Gastrocnemius medialis (tissue), 4 donors: ENCODE measurements around the gene AEBP1. TPM values are rescaled to one million over a fixed set of nuclear protein-coding genes. Genes with fewer than 3 reads are reported as not detected.

Experiments
- ATAC-seq, 2 donors: fragments of 150-250 bp; one replicate each; pipeline ENCODE4 v1.9.1; 2016
- DNase-seq, 2 donors: peaks; one replicate each; pipeline ENCODE4 v3.0.0-alpha.2; 2019
- H3K27ac ChIP-seq, 4 donors: fragments of 200-600 bp; sonication (generic); 1 replicate in 1 of 4; 2 replicates in 3 of 4; pipeline ENCODE4 v1.5.1; 2016 to 2018; ENCODE audit warnings: mild to moderate bottlenecking in 2 of 4, moderate library complexity in 1 of 4
- H3K27me3 ChIP-seq, 3 donors: fragments of 200-600 bp; sonication (generic) in 2 of 3; 1 replicate in 1 of 3; 2 replicates in 2 of 3; pipeline versions ENCODE4 v1.5.1 to v1.6.0; 2016 to 2019; ENCODE audit warnings: mild to moderate bottlenecking in 1 of 3, moderate library complexity in 1 of 3
- H3K36me3 ChIP-seq, 2 donors: fragments of 200-600 bp; sonication (generic) in 1 of 2; one replicate each; pipeline ENCODE4 v1.5.1; 2017 to 2018
- H3K4me1 ChIP-seq, 2 donors: fragments of 200-600 bp; sonication (generic) in 1 of 2; one replicate each; pipeline ENCODE4 v1.5.1; 2016 to 2017; ENCODE audit warnings: mild to moderate bottlenecking in 2 of 2
- H3K4me3 ChIP-seq, 4 donors: fragments of 200-600 bp; sonication (generic) in 3 of 4; 1 replicate in 1 of 4; 2 replicates in 3 of 4; pipeline ENCODE4 v1.5.1; 2016 to 2019; ENCODE audit warnings: mild to moderate bottlenecking in 2 of 4
- H3K9me3 ChIP-seq, 3 donors: fragments of 200-600 bp; sonication (generic) in 2 of 3; 1 replicate in 1 of 3; 2 replicates in 2 of 3; pipeline ENCODE4 v1.5.1; 2016 to 2019
- POLR2A ChIP-seq, 2 donors: fragments of 450-650 bp; IDR thresholded peaks; one replicate each; pipeline ENCODE4 v1.6.1; 2017; ENCODE audit warnings: antibody characterized with exemption in 2 of 2, mild to moderate bottlenecking in 2 of 2, moderate library complexity in 2 of 2
- in situ Hi-C, 4 donors: fragments of 200-750 bp; cut with MboI; loops; one replicate each; pipeline versions ENCODE4 v1.15.0 to v1.8.0; 2017; ENCODE audit warnings: low sequenced_read_pairs in 4 of 4
- intact Hi-C: fragments of 100-400 bp; cut with DNase I; formaldehyde crosslinking; loops from one replicate; pipeline ENCODE4 v1.15.1; 2023; ENCODE audit warnings: low total_unique reads
- total RNA-seq, 4 donors: library from RNA; depleted of rRNA; stranded (reverse); fragments of >200 nt; gene quantifications; one replicate each; pipeline versions ENCODE4 v1.1.0 to v1.2.3, GENCODE V29; 2016
- TF ChIP-seq, protein P1 (sequence below), 5 experiments: fragments of 450-650 bp in 3 of 5; fragments of 200-600 bp in 2 of 5; sonication (generic) in 2 of 5; IDR thresholded peaks in 4 of 5; conservative IDR thresholded peaks in 1 of 5; 1 replicate in 4 of 5; 2 replicates in 1 of 5; pipeline ENCODE4 v1.5.1; 2016 to 2019; ENCODE audit warnings: antibody characterized with exemption in 5 of 5, mild to moderate bottlenecking in 3 of 5, moderate library complexity in 3 of 5

Gene AEBP1
- total RNA-seq, 4 donors from 2014 or later: 5.8 to 23.6 (median 15.9) TPM

DNA sequence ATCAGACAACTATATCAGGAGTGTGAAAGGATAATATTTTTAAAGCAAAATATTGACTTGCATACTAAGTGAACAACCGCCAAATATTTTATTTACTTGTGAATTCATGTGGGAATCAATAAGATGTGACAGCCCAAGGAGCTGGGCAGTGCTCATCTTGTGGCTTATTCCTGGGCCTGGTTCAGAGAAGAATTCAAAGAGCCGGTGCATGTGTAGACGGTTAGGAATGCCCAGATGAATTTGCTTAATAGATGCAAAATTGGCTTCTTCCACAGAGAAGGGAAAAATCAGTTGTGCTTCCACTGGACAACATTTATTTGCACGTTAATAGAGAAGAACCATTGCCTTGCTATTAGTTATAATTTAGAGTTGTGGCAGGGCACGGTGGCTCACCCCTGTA is 32.6 kb downstream of the AEBP1 start:
- ATAC-seq (no peak), DNase-seq (no peak)
- H3K4me3 ChIP-seq: no peak overlapping the region
- H3K9me3 ChIP-seq: no peaks in the 10 kb centered on the region
- no peaks in the 10 kb centered on the region for H3K27me3 ChIP-seq
- intact Hi-C loops (no loop called here), in situ Hi-C loops (no loop called here)
- no peak overlapping the region for H3K27ac ChIP-seq
- H3K36me3 ChIP-seq: no peaks in the 10 kb centered on the region
- H3K4me1 ChIP-seq: peaks cover 4 to 5% of the 10 kb centered on the region in 2 donors
- TF ChIP-seq, protein P1, sequence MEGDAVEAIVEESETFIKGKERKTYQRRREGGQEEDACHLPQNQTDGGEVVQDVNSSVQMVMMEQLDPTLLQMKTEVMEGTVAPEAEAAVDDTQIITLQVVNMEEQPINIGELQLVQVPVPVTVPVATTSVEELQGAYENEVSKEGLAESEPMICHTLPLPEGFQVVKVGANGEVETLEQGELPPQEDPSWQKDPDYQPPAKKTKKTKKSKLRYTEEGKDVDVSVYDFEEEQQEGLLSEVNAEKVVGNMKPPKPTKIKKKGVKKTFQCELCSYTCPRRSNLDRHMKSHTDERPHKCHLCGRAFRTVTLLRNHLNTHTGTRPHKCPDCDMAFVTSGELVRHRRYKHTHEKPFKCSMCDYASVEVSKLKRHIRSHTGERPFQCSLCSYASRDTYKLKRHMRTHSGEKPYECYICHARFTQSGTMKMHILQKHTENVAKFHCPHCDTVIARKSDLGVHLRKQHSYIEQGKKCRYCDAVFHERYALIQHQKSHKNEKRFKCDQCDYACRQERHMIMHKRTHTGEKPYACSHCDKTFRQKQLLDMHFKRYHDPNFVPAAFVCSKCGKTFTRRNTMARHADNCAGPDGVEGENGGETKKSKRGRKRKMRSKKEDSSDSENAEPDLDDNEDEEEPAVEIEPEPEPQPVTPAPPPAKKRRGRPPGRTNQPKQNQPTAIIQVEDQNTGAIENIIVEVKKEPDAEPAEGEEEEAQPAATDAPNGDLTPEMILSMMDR (IDR thresholded peaks at IDR 0.05 in 4 of 5, conservative IDR thresholded peaks at IDR 0.05 in 1 of 5): no peak
- TF ChIP-seq POLR2A (IDR thresholded peaks at IDR 0.05): no peak

DNA sequence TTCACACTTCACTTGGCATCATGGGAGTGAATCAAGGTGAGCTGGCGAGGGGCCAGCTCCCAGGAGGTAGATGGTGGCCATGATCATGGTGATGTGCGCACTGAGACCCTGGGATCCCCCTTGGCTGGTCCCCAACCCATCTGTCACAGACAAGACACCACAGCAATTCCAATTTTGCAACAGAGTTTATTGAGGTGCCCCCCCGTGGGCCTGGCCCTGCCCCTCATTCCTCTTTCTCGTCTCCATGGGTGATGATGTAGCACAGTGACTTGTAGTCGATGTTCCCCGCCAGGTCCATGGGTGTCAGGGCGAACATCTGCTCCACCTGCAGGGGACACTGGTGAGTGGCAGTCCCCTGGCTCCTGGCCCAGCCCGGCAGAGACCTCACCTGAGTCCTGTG is 34.6 kb downstream of the AEBP1 start:
- Histone ChIP-seq H3K4me1 (no peaks in the 10 kb centered on the region), H3K27me3 (no peaks in the 10 kb centered on the region), H3K9me3 (no peaks in the 10 kb centered on the region), H3K36me3 (no peaks in the 10 kb centered on the region), H3K27ac (no peak overlapping the region), H3K4me3 (no peak overlapping the region)
- intact Hi-C loops: no loop called here
- DNase-seq: no peak
- TF ChIP-seq POLR2A (IDR thresholded peaks at IDR 0.05): no peak
- ATAC-seq: no peak
- in situ Hi-C loops: no loop called here

DNA sequence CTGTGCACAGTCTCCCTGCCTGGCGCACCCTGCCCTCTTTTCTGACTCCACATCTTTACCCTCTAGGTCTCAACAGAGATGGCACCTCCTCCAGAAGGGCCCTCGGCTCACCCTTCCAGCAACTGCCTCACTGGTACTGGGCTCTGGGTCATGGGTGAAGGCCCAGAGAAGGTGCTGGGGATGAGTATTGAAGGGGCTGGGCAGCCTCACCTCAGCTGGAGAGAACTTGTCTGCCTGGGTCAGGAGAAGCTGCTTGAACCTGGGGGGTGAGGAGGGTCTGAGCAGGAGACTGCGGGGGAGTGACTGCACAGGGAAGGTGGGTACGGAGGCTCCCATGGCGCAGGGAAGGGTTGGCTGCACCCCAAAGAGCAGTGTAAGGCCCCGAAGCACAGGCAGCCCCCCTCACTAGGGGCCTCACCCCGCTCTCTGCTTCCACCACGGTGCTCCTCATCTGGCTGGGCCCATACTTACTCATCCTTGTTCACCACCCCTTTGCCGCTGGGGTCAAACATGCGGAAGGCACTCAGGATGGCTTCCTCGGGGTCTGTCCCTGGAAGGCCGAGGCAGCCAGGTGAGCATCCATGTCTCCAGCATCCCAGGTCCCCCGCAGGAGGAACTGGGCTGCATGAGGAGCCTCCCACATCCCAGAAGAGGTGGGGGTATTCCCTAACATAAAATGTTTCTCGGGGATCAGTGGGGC is 35.3 kb downstream of the AEBP1 start:
- intact Hi-C loops (no loop called here), in situ Hi-C loops (no loop called here)
- ATAC-seq (no peak), DNase-seq (no peak)
- Histone ChIP-seq H3K9me3 (no peaks in the 10 kb centered on the region), H3K27ac (no peak overlapping the region), H3K4me3 (no peak overlapping the region), H3K4me1 (no peaks in the 10 kb centered on the region), H3K36me3 (no peaks in the 10 kb centered on the region), H3K27me3 (no peaks in the 10 kb centered on the region)
- TF ChIP-seq POLR2A (IDR thresholded peaks at IDR 0.05): no peak
- TF ChIP-seq, protein P1 (IDR thresholded peaks at IDR 0.05 in 4 of 5, conservative IDR thresholded peaks at IDR 0.05 in 1 of 5): no peak

DNA sequence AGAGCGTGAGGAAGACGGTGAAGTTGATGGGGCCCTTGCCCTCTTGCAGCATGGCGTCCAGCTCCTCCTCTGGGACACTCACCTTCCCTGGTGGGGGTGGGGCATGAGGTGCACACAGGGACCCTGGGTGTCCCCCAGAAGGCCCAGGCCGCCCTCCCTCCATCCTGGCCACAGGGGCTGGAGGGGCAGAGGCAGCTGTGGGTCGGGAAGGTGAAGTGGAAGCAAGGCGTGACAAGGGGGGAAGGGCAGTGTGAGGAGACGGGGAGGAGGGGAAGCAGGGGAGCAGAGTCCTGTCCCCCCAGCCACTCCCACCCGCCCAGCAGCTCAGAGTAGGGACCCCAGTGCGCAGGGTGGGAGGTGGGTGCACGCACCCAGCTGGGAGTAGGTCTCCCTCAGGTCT is 36.2 kb downstream of the AEBP1 start:
- intact Hi-C loops (no loop called here), in situ Hi-C loops (no loop called here)
- H3K36me3 ChIP-seq: no peaks in the 10 kb centered on the region
- no peaks in the 10 kb centered on the region for H3K4me1 ChIP-seq
- TF ChIP-seq, protein P1 (IDR thresholded peaks at IDR 0.05 in 4 of 5, conservative IDR thresholded peaks at IDR 0.05 in 1 of 5): no peak
- TF ChIP-seq POLR2A (IDR thresholded peaks at IDR 0.05): no peak
- H3K27ac ChIP-seq: no peak overlapping the region
- H3K4me3 ChIP-seq: no peak overlapping the region
- ATAC-seq: no peak
- no peaks in the 10 kb centered on the region for H3K9me3 ChIP-seq
- H3K27me3 ChIP-seq: peaks cover 0 to 5% (median 4%) of the 10 kb centered on the region in 3 donors
- DNase-seq: no peak

DNA sequence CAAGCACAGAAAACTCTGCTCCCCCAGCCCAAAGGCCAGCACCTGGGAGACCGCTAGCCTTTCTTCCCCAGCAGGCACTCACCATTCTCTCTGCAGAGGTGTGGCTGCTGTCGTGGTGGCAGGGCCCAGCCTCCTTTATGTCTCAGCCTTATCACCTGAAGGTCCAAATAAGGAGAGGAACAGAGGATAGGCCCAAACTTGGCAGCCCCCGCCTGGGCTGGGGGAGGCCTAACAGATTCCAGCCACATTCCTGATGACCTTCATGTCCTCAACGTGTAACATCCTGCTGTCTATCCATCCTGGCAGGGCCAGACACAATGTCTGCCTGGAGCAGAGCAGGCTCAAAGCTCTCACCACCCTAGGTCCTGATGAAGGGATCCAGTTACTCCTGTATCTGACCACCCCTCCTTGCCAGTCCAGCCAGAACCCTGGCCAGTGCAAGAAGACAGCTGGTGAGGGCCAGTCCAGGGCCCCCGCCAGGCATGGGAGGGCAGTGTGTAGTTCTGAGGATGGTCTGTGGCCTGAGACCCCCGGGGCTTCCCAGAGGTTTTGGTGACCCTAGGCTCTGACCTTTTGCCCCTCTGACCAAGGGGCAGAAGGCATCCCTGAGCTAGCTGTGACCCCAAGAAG is 37.2 kb downstream of the AEBP1 start, which contains the start of gene MYL7:
Gene MYL7 (minus strand): TSS at position 112 of the 630 bp plus-strand sequence. CDS start 27 bp downstream, at position 85.
- peaks cover 2 to 15% (median 14%) of the 10 kb centered on the region in 3 donors for H3K27me3 ChIP-seq
- TF ChIP-seq POLR2A (IDR thresholded peaks at IDR 0.05): no peak
- TF ChIP-seq, protein P1 (IDR thresholded peaks at IDR 0.05 in 4 of 5, conservative IDR thresholded peaks at IDR 0.05 in 1 of 5): no peak
- ATAC-seq (no peak), DNase-seq (no peak)
- H3K4me1 ChIP-seq: no peaks in the 10 kb centered on the region
- in situ Hi-C loops (no loop called here), intact Hi-C loops (no loop called here)
- no peaks in the 10 kb centered on the region for H3K9me3 ChIP-seq
- H3K4me3 ChIP-seq: no peak within 1 kb of the TSS
- no peaks in the 10 kb centered on the region for H3K36me3 ChIP-seq
- no peak within 1 kb of the TSS for H3K27ac ChIP-seq
